NB4 (cell line): Measurements from ENCODE around the gene WDFY4.

Experiments
- DNase-seq: peaks from one replicate; pipeline ENCODE4 v3.0.0; 2010; ENCODE audit warnings: low read depth
- H3K4me3 ChIP-seq: one replicate; pipeline ENCODE4 v1.5.1; 2011; ENCODE audit warnings: mild to moderate bottlenecking, low read depth, low read length, moderate library complexity
- MAX ChIP-seq: IDR thresholded peaks from 2 replicates; pipeline ENCODE4 v1.6.1; 2011; ENCODE audit warnings: low read depth, low read length
- MYC ChIP-seq: IDR thresholded peaks from 2 replicates; pipeline ENCODE4 v1.6.1; 2011; ENCODE audit warnings: low read depth, low read length
- POLR2A ChIP-seq: IDR thresholded peaks from 2 replicates; pipeline ENCODE4 v1.6.1; 2011; ENCODE audit warnings: mild to moderate bottlenecking; ENCODE audit not compliant: insufficient read length; ENCODE audit errors: extremely low read depth
- TF ChIP-seq, protein P1 (sequence below): IDR thresholded peaks from one replicate; pipeline ENCODE4 v1.5.1; 2012; ENCODE audit warnings: low read depth, low read length

Gene WDFY4

GRCh38 chr10:48649349-48649944 lies 35.2 kb upstream of the WDFY4 start:
- H3K4me3 ChIP-seq = no peak overlapping the region
- peak; percentile 44 for DNase-seq
- TF ChIP-seq, protein P1, sequence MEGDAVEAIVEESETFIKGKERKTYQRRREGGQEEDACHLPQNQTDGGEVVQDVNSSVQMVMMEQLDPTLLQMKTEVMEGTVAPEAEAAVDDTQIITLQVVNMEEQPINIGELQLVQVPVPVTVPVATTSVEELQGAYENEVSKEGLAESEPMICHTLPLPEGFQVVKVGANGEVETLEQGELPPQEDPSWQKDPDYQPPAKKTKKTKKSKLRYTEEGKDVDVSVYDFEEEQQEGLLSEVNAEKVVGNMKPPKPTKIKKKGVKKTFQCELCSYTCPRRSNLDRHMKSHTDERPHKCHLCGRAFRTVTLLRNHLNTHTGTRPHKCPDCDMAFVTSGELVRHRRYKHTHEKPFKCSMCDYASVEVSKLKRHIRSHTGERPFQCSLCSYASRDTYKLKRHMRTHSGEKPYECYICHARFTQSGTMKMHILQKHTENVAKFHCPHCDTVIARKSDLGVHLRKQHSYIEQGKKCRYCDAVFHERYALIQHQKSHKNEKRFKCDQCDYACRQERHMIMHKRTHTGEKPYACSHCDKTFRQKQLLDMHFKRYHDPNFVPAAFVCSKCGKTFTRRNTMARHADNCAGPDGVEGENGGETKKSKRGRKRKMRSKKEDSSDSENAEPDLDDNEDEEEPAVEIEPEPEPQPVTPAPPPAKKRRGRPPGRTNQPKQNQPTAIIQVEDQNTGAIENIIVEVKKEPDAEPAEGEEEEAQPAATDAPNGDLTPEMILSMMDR = peak; percentile 29
- no peak for TF ChIP-seq POLR2A

DNA sequence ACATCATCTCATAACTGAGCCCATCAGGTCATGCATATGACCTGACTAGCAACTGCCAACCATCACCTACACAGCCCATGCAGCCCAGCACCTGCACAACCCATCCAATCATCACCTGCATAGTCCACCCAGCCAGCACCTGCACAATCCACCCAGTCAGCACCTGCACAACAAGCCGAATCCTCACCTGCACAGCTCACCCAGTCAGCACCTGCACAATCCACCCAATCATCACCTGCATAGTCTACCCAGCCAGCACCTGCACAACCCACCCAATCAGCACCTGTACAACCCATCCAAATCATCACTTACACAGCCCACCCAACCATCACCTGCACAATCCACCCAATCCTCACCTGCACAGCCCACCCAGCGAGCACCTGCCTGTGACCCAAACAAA lies 33.4 kb upstream of the WDFY4 start:
- H3K4me3 ChIP-seq = no peak overlapping the region
- DNase-seq = no peak
- TF ChIP-seq, protein P1 = no peak
- TF ChIP-seq MAX (no peak), MYC (no peak), POLR2A (no peak)

DNA sequence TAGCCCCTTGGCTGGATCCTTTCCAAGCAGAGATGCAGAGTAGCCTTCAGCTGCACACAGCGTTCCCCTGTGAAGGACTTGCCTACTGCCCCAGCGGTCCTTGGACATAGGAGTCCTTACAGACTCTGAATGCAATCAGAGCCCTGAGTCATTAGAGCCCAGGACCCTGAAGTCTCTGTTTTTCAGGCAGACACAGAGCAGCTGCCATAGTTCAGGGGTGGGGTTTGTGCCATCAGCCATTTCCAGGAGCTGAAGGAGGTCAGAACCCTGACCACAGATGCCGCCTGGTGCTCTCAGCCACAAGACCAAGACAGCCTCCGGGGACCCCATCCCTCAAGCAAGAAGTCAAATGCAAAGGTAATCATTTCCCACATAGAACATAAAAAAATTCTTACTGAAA lies 32.8 kb upstream of the WDFY4 start:
- TF ChIP-seq MYC (no peak), MAX (no peak), POLR2A (no peak)
- TF ChIP-seq, protein P1 = no peak
- no peak overlapping the region for H3K4me3 ChIP-seq
- peak; percentile 57 for DNase-seq

GRCh38 chr10:48652344-48652743 lies 32.3 kb upstream of the WDFY4 start:
- no peak overlapping the region for H3K4me3 ChIP-seq
- DNase-seq = no peak
- TF ChIP-seq MAX (no peak), POLR2A (no peak), MYC (no peak)
- TF ChIP-seq, protein P1 = no peak

DNA sequence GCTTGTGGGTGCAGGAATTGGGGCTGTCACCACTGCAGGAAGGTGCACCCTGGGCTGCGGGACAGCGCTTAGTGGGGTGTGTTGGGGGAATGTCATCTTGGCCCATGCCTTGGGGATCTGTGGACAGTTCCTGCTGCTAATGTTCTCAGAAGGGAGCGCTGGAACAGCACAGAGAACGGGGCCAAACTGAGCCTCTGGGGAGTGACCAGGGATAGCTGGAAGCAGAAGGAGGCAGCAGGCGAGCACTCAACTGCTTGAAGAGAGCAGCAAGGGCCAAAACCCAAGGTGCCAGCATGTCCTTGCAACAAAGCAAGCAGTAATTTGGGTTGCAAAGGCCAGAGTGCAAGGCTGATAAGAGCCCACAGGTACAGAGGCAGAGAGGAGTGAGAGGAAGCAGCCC lies 31.3 kb upstream of the WDFY4 start:
- H3K4me3 ChIP-seq = no peak overlapping the region
- DNase-seq = no peak
- no peak for TF ChIP-seq MYC
- TF ChIP-seq MAX = no peak
- TF ChIP-seq POLR2A = no peak
- TF ChIP-seq, protein P1 = no peak
